Activated CD8-positive, alpha-beta memory T cell treated with anti-CD3 and anti-CD28 coated beads for 48 hours (primary cell): ENCODE data around the gene THSD4.

Experiments
- DNase-seq, 3 experiments: peaks; one replicate each; pipeline ENCODE4 v3.0.0-alpha.2; 2020; ENCODE audit warnings: low read depth in 2 of 3, low spot score in 2 of 3

Gene THSD4

DNA sequence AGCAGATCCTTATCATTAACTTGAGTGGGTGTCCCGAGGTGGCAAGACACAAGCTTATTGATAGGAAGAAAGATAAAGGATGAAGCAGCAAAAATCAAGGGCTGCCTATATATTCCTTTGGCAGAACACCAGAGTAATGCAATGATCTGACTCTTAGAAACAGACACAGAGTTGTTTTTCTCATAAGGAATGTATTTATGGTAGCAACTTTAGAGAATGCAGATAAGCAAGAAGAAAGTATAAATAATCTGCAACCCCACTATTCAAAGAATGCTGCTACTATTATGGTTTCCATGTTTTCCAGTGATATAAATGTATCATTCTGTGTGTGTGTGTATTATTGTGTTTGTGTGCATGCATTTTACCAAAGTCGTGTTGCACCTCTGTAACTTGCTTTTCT, 208.3 kb downstream of the THSD4 start:
- DNase-seq, result no peak

DNA sequence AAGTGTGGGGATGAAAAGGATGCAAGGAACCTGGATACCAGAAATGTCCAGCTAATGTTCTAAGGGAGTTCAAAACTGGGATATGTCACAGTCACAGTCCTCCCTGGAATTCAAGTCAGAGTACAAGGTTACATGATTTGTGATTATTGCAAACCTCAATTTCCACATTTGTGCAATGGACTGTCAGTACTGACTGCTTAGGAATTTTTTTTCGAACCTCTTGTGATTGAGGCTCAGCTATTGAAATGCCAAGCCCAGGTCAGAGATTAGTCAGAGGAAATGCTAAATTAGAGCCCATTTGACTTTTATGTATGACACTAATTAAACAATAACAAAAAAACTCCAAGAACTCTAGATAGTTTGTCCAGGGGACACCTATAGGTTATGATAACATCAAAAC, 210.2 kb downstream of the THSD4 start:
- no peak for DNase-seq

DNA sequence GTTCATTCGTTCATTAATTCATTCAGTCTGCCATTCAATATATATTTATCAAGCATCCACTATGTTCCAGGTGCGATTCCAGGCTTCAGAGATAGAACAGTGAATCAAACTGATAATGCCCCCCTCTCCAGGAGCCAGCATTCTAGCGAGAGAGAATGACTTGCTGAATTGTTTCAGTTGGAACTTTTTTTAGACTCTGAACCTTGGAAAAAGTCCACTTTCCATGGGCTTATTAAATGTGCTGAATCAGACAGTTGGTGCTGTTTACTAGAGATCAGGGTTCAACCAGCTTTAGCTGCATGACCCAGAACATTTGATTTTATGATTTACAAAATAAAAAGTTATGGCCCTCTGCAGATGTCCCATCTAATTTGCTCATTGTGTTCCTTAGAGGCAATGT, 213.2 kb downstream of the THSD4 start:
- DNase-seq, result no peak

DNA sequence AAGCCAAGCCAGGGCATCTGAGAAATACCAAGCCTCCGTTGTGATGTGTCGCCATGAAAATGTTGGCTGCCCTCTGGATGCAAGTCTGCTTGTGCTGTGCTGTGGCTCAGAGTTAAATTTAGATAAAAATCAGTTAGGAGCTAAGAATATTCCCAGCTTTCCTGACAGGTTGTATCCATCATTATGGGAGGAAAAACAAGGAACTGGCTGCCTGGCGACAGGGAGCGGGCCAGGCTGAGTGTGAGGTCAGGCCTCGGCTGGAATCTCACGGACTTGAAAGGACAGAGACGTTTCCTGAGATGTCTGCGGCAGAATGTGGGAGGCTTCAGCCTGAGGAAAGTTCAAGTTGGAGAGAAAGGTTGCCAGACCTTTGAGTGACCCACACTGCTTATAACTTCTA, 213.8 kb downstream of the THSD4 start:
- no peak for DNase-seq

DNA sequence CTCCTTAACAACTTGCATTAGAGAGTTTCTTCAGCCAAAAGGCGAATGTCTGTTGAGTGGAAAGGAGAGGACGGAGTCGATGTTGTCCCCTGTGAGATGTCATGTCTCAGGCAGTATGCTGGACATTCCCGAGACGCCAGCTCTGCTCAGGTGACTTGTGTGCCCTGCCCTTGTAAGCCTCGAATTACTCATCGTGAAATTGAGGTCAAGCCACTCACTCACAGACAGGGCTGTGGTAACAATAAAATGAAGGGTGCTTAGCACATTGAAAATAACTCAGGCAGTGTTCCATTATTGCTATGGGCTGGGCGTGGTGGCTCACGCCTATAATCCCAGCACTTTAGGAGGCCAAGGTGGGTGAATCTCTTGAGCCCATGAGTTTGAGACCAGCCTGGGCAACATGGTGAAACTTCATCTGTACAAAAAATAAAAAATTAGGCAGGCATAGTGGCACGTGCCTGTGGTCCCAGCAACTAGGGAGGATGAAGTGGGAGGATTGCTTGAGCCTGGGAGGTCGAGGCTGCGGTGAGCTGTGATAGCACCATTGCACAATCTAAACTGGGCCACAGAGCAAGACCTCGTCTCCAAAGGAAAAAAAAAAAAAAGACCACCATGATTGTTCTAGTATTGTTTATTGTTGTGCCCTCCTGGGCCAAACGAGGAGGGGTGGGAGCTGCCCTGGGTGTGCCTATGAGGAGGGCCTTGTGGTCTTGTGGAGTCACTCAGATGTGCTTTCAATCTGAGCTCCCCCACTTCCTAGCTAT, 214.4 kb downstream of the THSD4 start:
- DNase-seq, result no peak

DNA sequence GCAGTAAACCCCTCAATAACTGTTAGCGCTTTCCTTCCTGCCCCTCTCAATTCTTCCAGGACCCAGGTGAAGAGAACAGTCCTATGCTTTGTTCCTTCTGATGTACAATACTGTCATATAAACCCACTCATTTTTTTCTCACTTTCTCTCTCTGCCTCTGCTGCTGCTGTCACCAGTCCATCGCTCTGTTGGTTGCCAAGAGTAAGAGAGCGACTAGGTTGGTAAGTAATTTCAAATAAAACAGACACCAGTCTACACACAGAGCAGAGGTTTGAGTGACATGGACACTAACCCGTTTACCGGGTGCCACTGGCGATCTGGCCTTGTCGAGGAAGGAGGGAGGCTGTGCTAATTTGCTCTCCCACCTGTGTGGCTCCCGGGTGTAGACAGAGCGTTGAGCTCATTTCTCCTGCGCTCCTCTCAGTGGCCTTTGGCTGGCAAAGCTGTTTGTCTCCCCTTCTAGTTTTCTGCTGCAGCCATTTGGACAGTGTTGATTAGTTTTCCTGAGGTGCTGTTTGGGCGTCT, 215.4 kb downstream of the THSD4 start:
- DNase-seq, result no peak

DNA sequence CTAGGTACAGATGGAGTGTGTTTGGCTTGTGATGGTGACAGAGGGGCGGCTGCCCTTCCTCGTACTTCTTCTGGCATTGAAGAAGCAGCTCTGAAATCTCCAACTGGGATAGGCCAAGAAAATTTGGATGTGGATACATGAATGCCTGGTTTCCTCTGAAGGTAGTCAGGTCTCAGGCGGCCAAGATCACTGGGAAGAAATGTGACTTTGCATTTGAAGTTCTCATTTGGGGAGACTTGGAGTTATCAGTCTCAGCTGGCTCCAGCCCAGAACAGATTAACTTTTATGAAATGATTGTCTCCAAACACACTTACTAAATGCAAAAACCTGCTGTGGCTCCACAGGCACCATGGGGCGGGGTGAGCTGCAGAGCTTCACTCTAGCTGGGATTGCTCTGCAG, 215.9 kb downstream of the THSD4 start:
- no peak for DNase-seq

DNA sequence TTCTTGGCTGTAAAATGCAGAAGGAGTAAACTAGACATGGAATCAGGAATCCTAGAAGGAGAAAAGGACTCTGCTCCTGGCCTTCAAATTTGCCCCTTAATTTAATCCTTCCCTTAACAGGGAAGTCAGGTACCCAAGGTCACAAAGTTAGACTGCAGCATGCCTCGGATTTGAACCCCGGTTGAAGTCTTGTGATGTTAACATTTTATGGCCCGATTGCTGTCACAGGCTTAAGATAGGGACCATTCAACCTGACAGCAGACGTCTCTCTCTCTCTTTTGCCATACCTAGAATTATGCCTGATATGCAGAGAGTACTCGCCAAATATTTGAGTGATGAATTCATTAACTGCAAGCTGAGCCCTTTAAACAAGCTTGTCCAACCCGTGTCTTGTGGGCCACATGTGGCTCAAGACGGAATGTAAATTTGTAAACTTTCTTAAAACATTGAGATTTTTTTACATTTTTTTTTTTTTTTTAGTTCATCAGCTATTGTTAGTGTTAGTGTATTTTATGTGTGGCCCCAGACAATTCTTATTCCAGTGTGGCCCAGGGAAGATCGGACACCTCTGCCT, 217.2 kb downstream of the THSD4 start:
- DNase-seq, result no peak

DNA sequence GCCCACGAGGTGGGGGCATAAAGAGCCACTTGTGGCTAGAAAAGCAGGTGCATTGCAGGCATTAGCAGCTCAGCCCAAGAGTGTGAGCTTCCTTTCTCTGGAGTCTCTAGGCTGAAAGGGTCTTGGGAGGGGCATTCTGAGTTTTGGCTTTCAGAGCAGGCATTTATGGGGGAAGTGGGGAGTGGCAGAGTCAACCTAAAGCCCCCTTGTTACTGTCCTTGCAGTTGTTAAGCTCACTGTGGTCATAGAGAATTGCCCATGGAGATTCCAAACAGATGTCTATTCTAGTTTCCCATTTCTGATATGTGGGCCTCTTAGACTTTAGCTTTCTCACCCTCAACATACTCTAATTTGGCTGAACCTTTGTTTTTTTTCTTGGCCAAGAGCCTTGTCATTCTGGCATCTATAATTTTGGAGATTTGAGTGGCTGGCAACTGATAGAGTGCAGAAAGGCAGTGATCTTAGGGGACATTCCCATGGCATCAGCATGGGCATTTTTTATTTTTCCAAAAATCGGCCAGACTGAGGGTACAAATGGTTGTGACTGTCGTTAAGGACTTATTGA, 217.9 kb downstream of the THSD4 start:
- DNase-seq, result no peak

DNA sequence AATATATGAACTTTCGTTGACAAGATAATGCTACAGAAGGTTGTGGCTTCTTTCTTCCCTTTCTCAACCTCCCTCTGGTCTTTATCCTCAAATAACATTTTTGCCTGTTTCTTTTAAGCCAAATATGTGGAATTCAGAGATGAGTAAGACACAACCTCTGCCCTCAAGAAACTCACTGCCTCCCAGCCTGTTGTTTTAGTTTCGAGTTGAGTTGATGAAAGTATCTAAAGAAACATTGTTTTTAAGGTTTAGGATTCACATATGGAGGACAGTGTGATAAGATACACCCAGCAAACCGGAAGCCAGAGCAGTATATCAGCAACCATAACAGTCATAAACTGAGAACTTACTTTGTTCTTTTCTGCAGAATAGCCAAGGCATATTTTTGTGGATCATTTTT, 218.6 kb downstream of the THSD4 start:
- no peak for DNase-seq

DNA sequence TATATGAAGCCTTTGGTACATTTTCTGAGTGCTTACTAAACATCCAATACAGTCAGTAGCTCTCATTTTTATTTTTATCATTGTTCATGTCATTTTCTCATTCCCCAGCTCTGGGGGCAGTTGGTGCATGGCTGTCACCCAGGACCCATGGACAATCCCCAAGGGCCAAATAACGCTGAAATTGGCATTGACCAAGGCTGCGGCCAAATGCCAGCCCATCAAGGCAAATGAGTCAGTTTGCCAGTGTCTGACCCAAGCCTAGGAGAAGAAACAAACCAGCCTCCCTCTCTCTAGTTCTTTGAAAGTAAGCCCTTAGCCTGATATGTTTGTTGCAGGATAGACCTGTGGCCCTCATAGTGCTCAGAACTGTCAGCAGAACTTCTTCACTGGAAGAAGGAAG, 219.2 kb downstream of the THSD4 start:
- no peak for DNase-seq

DNA sequence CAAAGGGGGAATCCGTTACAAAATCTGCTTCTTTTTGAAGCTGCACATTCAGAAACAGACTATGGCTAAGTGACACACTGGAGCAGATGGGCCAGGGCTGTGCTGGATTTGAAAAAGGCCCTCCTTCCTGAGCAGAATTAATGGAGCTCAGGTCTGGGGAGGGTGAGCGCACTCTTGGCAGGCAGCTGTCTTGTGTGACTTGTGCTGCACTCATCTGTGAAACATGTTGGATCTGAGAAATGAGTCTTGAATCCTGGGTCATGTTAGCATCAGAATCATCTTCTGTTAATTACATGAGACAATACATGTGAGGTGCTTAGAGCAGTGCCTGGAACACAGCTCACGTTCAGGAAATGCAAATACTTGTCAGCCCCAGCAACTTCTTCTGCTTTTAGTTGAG, 219.6 kb downstream of the THSD4 start:
- no peak for DNase-seq

DNA sequence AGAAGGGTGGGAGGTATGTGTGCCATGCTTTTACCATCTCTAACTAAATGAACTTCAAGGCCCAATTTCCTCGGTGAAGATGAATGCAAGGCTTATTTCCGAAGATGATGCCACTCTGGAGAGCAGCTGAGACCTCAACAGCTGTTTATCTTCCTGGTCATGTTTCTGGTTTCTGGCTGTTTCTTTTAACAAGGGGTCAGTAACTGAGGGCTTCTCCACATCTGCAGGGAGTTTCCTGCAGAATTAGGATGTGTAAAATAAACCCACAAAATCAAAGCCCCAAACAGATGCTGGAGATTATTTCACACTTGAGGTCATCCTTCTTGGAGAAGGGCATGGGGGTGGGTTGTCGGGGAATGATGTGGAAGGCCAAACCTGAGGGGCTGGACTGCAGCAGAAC, 220.3 kb downstream of the THSD4 start:
- DNase-seq, result no peak

DNA sequence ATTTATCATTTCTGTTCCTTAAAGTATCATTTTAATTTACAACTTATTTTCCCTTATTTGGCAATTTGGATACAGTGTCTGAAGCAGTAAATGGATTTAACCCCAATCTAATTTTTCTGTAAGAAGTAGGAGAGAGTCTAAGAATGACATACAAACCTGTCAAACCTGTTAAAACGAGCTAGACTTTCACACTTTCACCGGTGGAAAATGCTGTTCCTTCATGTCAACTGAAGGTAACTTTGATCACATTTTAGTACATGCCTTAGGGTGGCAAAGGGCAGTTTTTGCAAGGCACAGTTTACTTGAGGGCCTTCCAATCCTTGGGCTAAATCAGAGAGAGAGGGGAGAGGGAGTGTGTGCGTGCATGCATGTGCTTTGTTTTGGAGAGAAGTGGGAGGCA, 221.4 kb downstream of the THSD4 start:
- no peak for DNase-seq

DNA sequence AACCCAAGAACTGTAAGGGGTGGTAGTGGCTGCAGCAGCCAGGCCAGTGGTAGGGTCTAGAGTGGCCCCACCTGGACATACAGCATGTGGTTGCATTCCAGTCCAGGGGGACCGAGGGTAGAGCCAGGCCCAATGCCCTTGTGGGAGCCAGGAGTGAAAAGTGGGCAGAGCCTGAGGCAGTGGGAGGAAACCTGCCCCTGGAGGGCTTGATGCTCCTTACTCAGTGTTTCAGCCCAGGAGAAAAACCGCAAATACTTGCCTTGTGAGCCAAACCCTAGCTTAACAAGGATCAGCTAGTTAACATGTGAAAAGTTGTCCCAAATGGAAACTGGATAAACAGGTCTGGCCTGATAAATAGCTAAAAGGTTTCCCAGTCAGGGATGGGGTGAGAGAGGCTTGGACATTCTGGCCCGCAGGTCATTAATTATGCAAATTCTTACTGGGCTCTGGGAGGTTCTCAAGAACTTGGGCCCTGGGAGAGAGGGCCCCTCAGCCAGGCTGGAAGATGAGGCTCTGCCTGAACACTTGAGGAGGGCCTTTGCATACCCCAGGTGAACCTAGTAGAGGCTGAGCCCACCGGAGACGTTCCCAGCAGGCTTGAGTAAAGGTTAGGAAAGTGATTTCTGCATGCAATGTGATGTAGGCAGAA, 222.1 kb downstream of the THSD4 start:
- no peak for DNase-seq

DNA sequence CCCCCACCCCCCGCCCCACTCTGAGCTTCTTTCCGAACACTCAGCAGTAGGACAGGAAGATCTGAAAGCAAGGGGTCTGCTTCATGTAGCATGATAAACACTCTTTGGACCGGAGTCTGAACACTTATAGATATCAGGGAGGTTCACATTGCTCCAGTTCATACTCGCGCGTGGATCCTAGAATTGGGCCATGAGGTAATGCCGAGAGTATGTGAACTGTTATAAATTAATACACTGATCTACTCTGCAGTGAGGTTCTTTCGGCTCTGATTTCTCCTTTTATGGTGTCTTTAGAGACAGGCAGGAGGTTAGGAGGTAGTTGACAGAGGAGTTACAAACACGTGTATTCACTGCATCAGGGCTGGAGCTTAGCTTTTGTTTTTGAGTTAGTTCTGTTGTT, 223.0 kb downstream of the THSD4 start:
- DNase-seq, result no peak

DNA sequence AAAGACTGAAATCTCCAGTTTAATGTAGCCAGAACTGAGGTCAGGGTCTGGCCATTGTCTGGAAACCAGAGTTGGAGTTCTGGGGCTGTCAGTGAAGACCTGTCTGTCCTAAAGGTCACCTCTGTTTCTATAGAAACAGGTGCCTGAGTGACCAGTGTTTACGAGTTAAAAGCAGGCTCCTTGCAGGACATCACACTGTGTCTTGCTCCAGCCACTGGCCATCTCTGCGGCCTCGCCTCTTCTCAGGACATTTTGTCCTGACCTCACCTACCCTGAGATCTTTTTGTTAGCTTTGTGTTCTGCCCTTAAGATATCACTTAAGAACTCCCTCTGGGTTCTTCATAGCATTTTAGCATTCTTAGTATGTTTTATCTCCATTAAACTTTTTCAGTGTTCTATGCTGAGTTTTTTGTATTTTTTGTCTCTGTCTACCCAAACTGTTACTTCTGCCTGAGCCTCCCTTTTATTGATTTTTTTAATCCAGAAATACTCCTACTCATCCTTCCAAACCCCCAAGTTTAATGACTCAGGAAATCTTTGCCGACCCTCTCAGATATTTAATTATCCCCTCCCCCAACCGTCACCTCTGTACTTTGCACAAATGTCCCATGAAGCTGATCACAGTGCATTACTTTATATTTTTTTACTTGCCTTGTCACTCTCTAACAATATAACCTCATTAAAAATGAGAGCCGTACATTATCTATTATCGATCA, 223.7 kb downstream of the THSD4 start:
- no peak for DNase-seq

DNA sequence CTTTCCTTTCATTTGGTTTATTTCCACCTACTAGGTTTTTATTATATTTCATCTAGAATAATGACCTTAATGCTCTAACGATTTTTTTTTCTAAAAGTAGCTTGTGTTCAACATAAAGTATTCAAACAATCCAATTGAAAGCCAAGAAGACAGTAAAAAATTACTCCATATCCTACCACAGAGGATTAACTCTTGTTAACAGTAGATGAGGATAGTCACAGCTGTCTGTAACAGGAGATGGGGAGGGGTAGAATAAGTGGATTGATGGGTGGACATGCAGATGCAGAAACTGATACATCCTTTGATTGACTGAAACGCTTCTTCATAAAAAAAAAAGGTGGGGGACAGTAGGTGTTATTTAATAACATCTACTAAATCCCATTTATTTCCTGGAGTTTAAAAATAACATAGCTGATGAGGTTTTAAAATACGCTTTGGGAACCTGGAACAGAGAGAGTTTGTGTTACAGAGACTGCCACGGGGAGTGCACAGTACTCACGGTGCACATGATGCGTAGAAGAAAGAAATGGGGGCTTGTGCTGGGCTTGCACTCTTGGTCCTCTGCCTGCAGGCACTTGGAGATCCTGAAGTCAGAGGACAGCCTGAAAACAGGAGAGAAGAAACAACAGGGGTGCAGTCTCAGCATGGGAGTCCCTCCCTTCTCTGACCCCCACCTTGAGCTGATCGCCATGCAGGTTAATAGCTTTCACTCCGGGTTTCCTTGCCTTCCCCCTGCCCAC, 226.7 kb downstream of the THSD4 start:
- no peak for DNase-seq

DNA sequence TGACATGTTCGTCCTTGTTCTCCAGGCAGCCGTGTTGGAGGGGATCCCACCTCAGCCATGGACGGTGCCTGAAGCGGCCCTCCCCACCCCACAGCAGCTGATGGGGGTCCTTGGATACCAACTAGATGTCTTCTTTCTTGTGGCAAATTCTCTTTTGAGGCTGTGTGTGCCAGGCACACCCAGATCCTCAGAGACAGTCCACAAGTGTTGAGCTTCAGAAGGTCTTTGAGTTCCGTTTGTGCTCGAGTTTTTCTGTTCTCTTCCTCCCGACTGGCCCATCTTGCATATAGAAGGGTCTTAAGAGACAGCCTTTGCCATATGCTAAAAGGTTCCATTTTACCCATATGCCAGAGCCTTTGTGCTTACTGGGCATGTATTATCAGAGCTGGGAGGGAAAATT, 227.4 kb downstream of the THSD4 start:
- no peak for DNase-seq

DNA sequence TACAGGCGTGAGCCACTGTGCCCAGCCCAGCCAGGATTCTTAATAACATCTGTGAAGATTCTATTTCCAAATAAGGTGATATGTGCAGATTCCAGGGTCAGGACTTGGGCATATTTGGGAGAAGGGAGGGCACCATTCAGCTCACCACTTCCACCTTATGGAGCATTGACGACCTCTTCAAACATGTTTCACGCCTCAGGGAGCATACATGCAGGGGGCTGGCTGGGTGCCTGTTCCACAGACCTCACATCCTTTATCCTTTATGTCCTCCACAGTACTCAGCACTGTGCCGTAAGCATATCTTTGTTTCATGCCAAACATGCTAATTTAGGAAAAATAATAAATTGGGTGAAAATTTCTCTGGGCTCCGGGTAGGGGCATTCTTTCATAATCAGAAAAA, 229.0 kb downstream of the THSD4 start:
- DNase-seq, result no peak

DNA sequence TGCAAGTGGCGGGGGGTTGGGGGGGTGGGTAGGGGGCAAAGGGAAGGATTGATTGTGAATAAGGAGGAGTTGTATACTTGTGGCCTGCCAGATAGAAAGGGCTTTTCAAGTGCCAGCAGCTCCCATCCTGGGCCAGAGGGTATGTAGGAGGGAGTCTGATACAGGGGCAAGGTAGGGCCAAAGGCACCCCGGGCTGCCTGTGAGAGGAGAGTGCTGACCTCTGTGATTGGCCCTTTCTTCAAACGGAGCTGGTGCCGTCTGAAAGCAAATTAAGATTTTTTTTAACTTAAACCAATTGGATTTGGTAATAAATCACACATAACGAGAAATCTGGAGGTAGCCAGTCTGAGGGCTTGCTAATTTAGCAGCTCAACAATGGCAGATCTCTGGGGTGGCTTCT, 229.9 kb downstream of the THSD4 start:
- DNase-seq, result no peak
